Esophagus muscularis mucosa (tissue), 4 donors: ENCODE data around the gene TEX38. TPM values are rescaled to one million over a fixed set of nuclear protein-coding genes. Genes with fewer than 3 reads are reported as not detected.
"Not testable (repeated sequence)": the region's sequence is repeated elsewhere in the genome, so short reads cannot be mapped to it uniquely, and the experiment has no call there.

Experiments used
- DNase-seq: peaks from one replicate; pipeline ENCODE4 v3.0.0-alpha.2; 2017; ENCODE audit errors: extremely low spot score
- H3K27ac ChIP-seq, 4 donors: fragments of 200-600 bp; sonication (generic); replicated peaks in 1 of 4; 1 replicate in 3 of 4; 2 replicates in 1 of 4; pipeline ENCODE4 v1.5.1; 2016 to 2019; ENCODE audit warnings: mild to moderate bottlenecking in 1 of 4
- H3K27me3 ChIP-seq, 4 donors: fragments of 200-600 bp; sonication (generic); one replicate each; pipeline versions ENCODE4 v1.5.1 to v1.6.0; 2016 to 2019
- H3K36me3 ChIP-seq, 4 donors: fragments of 200-600 bp; sonication (generic); one replicate each; pipeline ENCODE4 v1.5.1; 2016 to 2019
- H3K4me1 ChIP-seq, 4 donors: fragments of 200-600 bp; sonication (generic); one replicate each; pipeline ENCODE4 v1.5.1; 2016 to 2019
- H3K4me3 ChIP-seq, 4 donors: fragments of 200-600 bp; sonication (generic); 1 replicate in 2 of 4; 2 replicates in 2 of 4; pipeline ENCODE4 v1.5.1; 2016 to 2019; ENCODE audit warnings: mild to moderate bottlenecking in 4 of 4, moderate library complexity in 1 of 4
- H3K9me3 ChIP-seq, 4 donors: fragments of 200-600 bp; sonication (generic); 1 replicate in 3 of 4; 2 replicates in 1 of 4; pipeline ENCODE4 v1.5.1; 2016 to 2019
- CTCF ChIP-seq, 3 experiments: fragments of 200-600 bp in 2 of 3; fragments of 450-650 bp in 1 of 3; sonication (generic) in 2 of 3; IDR thresholded peaks; one replicate each; pipeline ENCODE4 v1.5.1; 2017 to 2019; ENCODE audit warnings: antibody characterized with exemption in 3 of 3, mild to moderate bottlenecking in 2 of 3, moderate library complexity in 1 of 3
- EP300 ChIP-seq: sonication (generic); formaldehyde crosslinking; IDR thresholded peaks from one replicate; pipeline ENCODE4 v1.6.1; 2017; ENCODE audit warnings: antibody characterized with exemption
- POLR2A ChIP-seq: fragments of 450-650 bp; IDR thresholded peaks from one replicate; pipeline ENCODE4 v1.6.1; 2017; ENCODE audit warnings: antibody characterized with exemption, moderate library complexity, mild to moderate bottlenecking, low read depth
- POLR2AphosphoS5 ChIP-seq, 2 donors: sonication (generic); formaldehyde crosslinking; IDR thresholded peaks; one replicate each; pipeline ENCODE4 v1.6.1; 2017; ENCODE audit warnings: antibody characterized with exemption in 2 of 2
- WGBS: methylation state at CpG from one replicate; pipeline ENCODE4 v1.1.5; 2018; 5-methylcytosine and 5-hydroxymethylcytosine counted together
- intact Hi-C: fragments of 100-400 bp; cut with DNase I; formaldehyde crosslinking; loops from one replicate; pipeline ENCODE4 v1.15.1; 2023
- total RNA-seq, 4 donors: library from RNA; depleted of rRNA; stranded (reverse); fragments of >200 nt; gene quantifications; one replicate each; pipeline versions ENCODE4 v1.1.0 to v1.2.1, GENCODE V29; 2016

Gene TEX38
- total RNA-seq, 4 donors from 2014 or later: not detected

GRCh38 chr1:46652321-46653100 lies 19.1 kb upstream of the TEX38 start:
- no peaks in the 10 kb centered on the region for H3K27me3 ChIP-seq
- peaks cover 19 to 78% (median 53%) of the 10 kb centered on the region in 4 donors for H3K36me3 ChIP-seq
- H3K9me3 ChIP-seq: peaks cover 0 to 6% (median 0%) of the 10 kb centered on the region in 4 donors
- no peak overlapping the region for H3K4me3 ChIP-seq
- no peak for TF ChIP-seq POLR2AphosphoS5 (IDR thresholded peaks at IDR 0.05)
- TF ChIP-seq EP300: no peak
- TF ChIP-seq POLR2A: no peak
- no peak for TF ChIP-seq CTCF (IDR thresholded peaks at IDR 0.05)
- intact Hi-C loops: no loop called here
- 64% methylated on average over 6 of the region's 6 CpGs for WGBS
- DNase-seq: no peak
- peaks cover 0 to 30% (median 19%) of the 10 kb centered on the region in 4 donors for H3K4me1 ChIP-seq
- peak overlapping the region; percentile 63 to 79 (median 69) for H3K27ac ChIP-seq

GRCh38 chr1:46653405-46653958 lies 18.2 kb upstream of the TEX38 start:
- Histone ChIP-seq H3K9me3 (peaks cover 0 to 6% (median 0%) of the 10 kb centered on the region in 4 donors), H3K4me3 (peak overlapping the region in 3 of 4 donors; percentile 7 to 28 (median 19)), H3K36me3 (peaks cover 19 to 78% (median 58%) of the 10 kb centered on the region in 4 donors), H3K27me3 (no peaks in the 10 kb centered on the region), H3K27ac (peak overlapping the region; percentile 63 to 79 (median 69)), H3K4me1 (peaks cover 0 to 30% (median 19%) of the 10 kb centered on the region in 4 donors)
- WGBS: 53% methylated on average over 2 of the region's 2 CpGs
- intact Hi-C loops: no loop called here
- no peak for DNase-seq
- TF ChIP-seq EP300: no peak
- TF ChIP-seq CTCF (IDR thresholded peaks at IDR 0.05): no peak
- no peak for TF ChIP-seq POLR2AphosphoS5 (IDR thresholded peaks at IDR 0.05)
- no peak for TF ChIP-seq POLR2A

DNA sequence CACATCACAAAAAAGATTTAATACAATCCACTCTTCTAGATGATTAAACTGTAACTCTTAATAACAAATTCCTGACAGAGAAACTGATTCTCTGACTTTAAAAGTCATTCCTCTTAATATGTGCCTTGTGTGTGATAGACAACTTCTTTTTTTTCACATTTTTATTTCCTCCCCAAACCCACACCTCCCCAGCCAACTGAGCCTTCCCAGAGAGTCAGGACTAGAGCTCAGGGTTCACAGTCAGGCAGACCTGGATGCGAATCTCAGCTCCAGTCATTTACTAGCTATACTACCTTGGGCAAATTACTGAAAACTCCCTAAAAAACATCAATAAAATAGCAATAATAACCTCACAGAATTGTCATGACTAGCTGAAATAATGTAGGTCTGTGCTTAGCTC lies 17.6 kb upstream of the TEX38 start:
- WGBS: 94% methylated on average over 1 of the region's 1 CpG
- no peak for TF ChIP-seq POLR2A
- TF ChIP-seq POLR2AphosphoS5 (IDR thresholded peaks at IDR 0.05): no peak
- TF ChIP-seq CTCF (IDR thresholded peaks at IDR 0.05): no peak
- TF ChIP-seq EP300: no peak
- no peaks in the 10 kb centered on the region for H3K27me3 ChIP-seq
- peaks cover 0 to 30% (median 19%) of the 10 kb centered on the region in 4 donors for H3K4me1 ChIP-seq
- H3K36me3 ChIP-seq: peaks cover 19 to 78% (median 57%) of the 10 kb centered on the region in 4 donors
- DNase-seq: no peak
- intact Hi-C loops: no loop called here
- H3K4me3 ChIP-seq: peak overlapping the region in 3 of 4 donors; percentile 7 to 28 (median 19)
- peak overlapping the region; percentile 63 to 79 (median 69) for H3K27ac ChIP-seq
- peaks cover 0 to 6% (median 0%) of the 10 kb centered on the region in 4 donors for H3K9me3 ChIP-seq

DNA sequence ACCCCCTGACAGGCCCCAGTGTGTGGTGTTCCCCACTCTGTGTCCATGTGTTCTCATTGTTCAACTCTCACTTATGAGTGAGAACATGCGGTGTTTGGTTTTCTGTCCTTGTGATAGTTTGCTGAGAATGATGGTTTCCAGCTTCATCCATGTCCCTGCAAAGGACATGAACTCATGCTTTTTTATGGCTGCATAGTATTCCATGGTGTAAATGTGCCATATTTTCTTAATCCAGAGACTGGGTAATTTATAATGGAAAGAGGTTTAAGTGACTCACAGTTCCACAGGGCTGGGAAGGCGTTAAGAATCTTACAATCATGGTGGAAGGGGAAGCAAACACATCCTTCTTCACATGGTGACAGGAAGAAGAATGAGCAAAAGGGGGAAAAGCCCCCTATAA lies 17.0 kb upstream of the TEX38 start:
- H3K27me3 ChIP-seq, DNase-seq, H3K4me3 ChIP-seq, intact Hi-C loops, H3K9me3 ChIP-seq: not testable (repeated sequence)
- H3K4me1 ChIP-seq: peaks cover 0 to 30% (median 19%) of the 10 kb centered on the region in 4 donors
- H3K36me3 ChIP-seq: peaks cover 15 to 80% (median 56%) of the 10 kb centered on the region in 4 donors
- H3K27ac ChIP-seq: peak overlapping the region in 1 of 4 donors; percentile 79
- WGBS: 100% methylated on average over 2 of the region's 2 CpGs

DNA sequence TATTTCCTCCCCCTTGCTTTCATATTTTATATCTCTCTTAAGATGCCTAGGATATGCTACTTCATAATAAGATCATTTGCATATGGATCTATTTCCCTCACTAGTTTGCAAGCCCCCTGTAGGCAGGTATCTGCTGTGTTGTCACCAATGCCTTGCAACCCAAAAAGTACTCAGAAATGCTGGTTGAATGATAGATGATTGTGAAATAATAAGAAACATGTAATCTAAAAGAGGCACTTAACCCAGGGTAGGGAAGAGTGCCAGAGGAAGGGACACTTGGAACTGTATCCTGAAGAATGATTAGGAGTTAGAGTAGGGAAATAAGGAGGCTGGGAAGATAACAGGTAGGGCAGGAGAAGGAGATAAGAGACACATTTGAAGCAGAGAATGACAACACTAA lies 15.8 kb upstream of the TEX38 start:
- Histone ChIP-seq H3K4me3 (no peak overlapping the region), H3K9me3 (no peaks in the 10 kb centered on the region), H3K27ac (peak overlapping the region in 2 of 4 donors; percentile 47 to 50), H3K27me3 (no peaks in the 10 kb centered on the region), H3K36me3 (peaks cover 5 to 76% (median 51%) of the 10 kb centered on the region in 4 donors), H3K4me1 (peaks cover 0 to 30% (median 19%) of the 10 kb centered on the region in 4 donors)
- no peak for DNase-seq
- TF ChIP-seq POLR2A: no peak
- TF ChIP-seq CTCF (IDR thresholded peaks at IDR 0.05): no peak
- TF ChIP-seq EP300: no peak
- no peak for TF ChIP-seq POLR2AphosphoS5 (IDR thresholded peaks at IDR 0.05)
- intact Hi-C loops: no loop called here
